ENCODE results near the gene DPEP2NB.
A peak's percentile ranks its signal among the peaks of the same experiment; 100 is the strongest.
"Not testable (repeated sequence)": the region's sequence is repeated elsewhere in the genome, so short reads cannot be mapped to it uniquely, and the experiment has no call there.

The DPEP2NB gene

DNA sequence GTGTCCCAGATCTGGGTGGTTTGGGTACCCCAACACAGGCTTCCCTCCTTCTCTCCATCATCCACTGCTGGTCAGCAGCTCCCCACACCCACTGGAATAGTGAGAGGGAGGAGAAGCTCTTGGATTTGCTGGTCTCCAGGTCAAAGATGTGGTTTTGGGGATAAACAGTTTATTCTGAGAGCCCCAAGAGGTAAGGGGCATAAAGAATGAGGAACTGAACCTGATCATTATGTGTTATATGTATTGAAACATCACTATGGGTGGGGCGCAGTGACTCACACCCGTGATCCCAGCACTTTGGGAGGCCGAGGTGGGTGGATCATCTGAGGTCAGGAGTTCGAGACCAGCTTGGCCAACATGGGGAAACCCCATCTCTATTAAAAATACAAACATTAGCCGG lies 20.3 kb downstream of the DPEP2NB start:
- CTCF ChIA-PET = interaction anchor here (0.9 to 5.3 kb wide), 6 partner anchors 9 to 45 kb away, joined by 3 to 21 read pairs (median 6); no protein-coding TSS in a partner anchor

DNA sequence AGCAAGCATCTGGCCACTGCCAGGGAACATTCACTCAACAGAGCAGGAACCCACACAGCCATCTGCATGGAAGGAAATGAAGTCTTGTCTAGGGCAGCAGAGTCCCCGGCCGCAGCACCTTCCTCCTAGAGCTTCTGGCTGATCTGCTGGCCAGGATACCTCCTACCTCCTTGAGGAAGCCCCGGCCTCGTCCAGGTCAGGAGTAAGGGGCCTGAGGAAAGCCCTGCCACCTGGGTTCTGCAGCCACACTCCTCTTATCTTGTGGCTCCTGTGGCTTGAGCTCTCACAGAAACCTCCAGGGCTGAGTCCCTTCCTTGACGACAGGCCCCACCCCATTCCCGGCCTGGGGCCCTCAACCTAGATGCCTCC lies 21.7 kb downstream of the DPEP2NB start:
- POLR2A ChIA-PET; DNase-seq (ENCODE audit: extremely low spot score): not testable (repeated sequence)
- CTCF ChIA-PET = interaction anchor here (0.6 to 5.3 kb wide), 21 partner anchors 9 to 321 kb away, joined by 3 to 21 read pairs (median 4); partner anchors contain the start of gene NFATC3

More for the DNA sequence above, 20.3 kb downstream of the DPEP2NB start:
- TF ChIP-seq, protein P1, sequence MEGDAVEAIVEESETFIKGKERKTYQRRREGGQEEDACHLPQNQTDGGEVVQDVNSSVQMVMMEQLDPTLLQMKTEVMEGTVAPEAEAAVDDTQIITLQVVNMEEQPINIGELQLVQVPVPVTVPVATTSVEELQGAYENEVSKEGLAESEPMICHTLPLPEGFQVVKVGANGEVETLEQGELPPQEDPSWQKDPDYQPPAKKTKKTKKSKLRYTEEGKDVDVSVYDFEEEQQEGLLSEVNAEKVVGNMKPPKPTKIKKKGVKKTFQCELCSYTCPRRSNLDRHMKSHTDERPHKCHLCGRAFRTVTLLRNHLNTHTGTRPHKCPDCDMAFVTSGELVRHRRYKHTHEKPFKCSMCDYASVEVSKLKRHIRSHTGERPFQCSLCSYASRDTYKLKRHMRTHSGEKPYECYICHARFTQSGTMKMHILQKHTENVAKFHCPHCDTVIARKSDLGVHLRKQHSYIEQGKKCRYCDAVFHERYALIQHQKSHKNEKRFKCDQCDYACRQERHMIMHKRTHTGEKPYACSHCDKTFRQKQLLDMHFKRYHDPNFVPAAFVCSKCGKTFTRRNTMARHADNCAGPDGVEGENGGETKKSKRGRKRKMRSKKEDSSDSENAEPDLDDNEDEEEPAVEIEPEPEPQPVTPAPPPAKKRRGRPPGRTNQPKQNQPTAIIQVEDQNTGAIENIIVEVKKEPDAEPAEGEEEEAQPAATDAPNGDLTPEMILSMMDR (IDR thresholded peaks at IDR 0.05; ENCODE audit: control extremely low read depth, extremely low read depth, low read depth, missing control alignments) = no peak
- POLR2A ChIA-PET = interaction anchor here (0.5 to 0.6 kb wide), 2 partner anchors 22 to 106 kb away, joined by 3 to 8 read pairs; no protein-coding TSS in a partner anchor
- DNase-seq (ENCODE audit: extremely low spot score) = no peak

DNA sequence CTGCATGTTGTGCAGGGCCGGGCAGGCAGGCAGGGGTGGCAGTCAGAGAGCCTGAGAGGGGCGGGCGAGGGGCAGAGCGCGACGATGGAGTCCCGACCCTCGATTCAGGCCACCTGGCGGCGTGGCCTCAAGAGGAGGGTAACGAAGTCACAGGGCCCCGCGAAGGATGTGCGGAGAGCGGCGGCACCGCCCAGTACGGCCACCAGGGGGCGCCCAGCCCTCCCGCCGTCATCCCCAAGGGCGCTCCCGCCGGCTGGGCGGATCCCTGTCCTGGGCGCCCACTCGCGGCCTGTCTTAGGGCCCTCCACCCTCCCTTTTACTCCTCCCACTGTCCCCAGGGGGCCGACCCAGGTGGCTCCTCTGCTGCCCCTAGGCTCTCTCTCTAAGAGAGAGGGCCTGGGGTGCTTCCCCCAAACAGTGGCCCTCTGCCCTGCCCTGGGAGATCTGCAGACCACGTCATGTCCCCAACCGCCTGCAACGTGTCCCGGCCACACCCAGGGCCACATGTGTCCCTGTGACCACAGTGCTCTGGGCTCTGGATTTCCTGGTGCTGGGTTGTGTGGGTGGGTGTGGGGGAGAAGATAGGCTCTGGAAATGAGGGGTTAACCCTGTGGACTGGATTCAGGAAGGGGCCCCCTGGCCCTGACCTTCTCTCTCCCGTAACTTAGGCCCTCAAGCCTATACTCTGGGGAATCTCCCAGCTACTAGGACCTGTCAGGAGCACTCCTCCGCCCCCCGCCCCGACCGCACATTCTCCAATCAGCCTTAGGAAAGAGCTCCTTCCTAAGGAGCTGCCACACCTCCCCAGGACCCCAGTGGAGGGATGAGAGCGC lies 22.3 kb downstream of the DPEP2NB start:
- peak; percentile 89 for DNase-seq (ENCODE audit: extremely low spot score)
- ChIA-PET CTCF (interaction anchor here (0.6 to 5.3 kb wide), 22 partner anchors 9 to 321 kb away, joined by 3 to 21 read pairs (median 4); partner anchors contain the start of gene NFATC3), POLR2A (no interaction called here)
- TF ChIP-seq, protein P1 (IDR thresholded peaks at IDR 0.05; ENCODE audit: control extremely low read depth, extremely low read depth, low read depth, missing control alignments) = peak; percentile 93

DNA sequence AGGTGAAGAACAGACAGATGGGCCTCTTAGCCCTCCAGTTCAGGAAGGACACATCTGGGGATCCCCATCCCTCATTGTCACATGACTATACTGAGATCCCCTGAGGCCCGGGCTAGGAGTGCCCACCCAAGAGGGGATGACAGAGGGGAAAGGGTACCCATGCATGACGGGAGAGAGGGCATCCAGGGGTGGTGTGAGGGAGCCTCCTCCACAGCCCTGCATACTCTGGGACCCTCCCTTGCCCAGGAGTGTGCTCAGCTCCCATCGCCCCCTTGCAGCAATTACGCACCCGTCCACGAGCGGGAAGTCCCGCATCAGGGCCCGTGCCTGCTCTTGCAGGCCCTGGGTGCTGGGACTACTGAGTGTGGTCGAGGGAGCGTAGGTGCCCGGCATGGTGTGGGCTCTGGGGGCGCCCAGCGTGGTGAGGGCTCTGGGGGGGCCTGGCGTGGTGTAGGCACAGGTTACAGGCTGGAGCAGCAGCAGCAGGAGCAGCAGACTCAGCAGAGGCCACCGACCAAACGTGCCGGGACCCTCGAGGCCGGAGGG lies 23.0 kb downstream of the DPEP2NB start:
- TF ChIP-seq, protein P1 (IDR thresholded peaks at IDR 0.05; ENCODE audit: control extremely low read depth, extremely low read depth, low read depth, missing control alignments) = peak; percentile 9
- ChIA-PET CTCF (interaction anchor here (0.6 to 5.3 kb wide), 13 partner anchors 9 to 238 kb away, joined by 3 to 21 read pairs (median 5); partner anchors contain the start of genes DDX28, DPEP3 and DUS2), POLR2A (no interaction called here)
- DNase-seq (ENCODE audit: extremely low spot score) = no peak

DNA sequence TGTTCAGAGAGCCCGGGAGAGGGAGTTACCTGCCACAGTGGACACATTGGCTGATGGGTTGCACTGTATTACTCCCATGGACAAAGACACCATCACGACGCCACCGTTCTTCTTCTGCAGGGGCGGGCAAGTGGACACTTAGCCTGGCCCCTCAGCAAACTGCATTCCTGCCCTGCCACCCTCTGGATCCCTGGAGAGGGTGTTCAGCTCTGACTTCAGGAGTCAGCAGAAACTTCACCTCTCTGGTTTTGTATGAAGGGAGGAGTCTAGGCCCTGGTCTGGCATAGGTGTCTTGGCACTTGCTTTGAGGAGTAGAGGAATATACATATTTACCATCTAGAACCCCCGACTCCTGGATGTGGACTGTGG lies 25.7 kb downstream of the DPEP2NB start:
- DNase-seq (ENCODE audit: extremely low spot score) = no peak
- CTCF ChIA-PET = interaction anchor here (0.9 to 5.3 kb wide), 6 partner anchors 9 to 238 kb away, joined by 3 to 21 read pairs (median 3); partner anchors contain the start of gene DPEP3
- TF ChIP-seq, protein P1 (IDR thresholded peaks at IDR 0.05; ENCODE audit: control extremely low read depth, extremely low read depth, low read depth, missing control alignments) = no peak
- POLR2A ChIA-PET = no interaction called here

DNA sequence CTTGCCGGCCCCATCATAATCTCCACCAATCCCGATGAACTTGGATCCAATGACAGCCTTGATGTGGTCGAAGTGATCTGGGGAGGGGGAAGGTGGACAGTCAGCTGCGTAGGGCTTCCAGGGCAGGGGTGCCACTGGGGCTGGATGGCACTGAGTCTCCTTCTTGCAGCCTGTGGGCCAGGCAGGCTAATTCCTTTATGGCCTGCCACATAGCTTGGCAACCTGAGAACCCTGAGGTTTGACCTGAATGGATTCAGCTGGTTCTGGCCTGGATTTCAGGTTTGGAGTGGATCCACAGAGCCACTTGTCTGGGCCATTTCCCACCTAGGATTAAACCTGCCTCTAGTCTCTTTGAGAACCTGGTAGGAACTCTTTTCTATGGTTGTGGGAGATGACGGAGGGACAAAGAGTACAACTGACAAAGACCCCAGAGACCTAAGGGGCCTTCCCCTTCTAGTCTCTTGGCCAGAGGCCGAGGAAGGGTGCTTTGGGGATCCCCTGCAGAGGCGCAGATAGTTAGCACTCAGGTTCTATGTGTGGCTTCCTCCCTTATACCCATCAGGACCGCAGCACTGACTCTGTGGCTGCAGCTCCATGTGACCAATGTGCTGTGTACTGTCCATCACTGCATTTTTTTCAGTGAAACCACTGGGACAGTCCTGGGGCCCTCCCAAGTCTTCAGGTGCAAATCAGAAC lies 26.2 kb downstream of the DPEP2NB start:
- TF ChIP-seq, protein P1 (IDR thresholded peaks at IDR 0.05; ENCODE audit: control extremely low read depth, extremely low read depth, low read depth, missing control alignments) = no peak
- ChIA-PET CTCF (interaction anchor here (1.0 to 2.0 kb wide), 5 partner anchors 8 to 239 kb away, joined by 3 to 7 read pairs (median 3); no protein-coding TSS in a partner anchor), POLR2A (no interaction called here)
- peak; percentile 53 for DNase-seq (ENCODE audit: extremely low spot score)

Data from GM10248 (cell line).